Small intestine (tissue), 7 donors: ENCODE data around the gene AUH. TPM values are rescaled to one million over a fixed set of nuclear protein-coding genes. Genes with fewer than 3 reads are reported as not detected.

Experiments used
- DNase-seq, 2 donors: peaks; one replicate each; pipeline versions ENCODE4 v3.0.0 to v3.0.0-alpha.2; 2013
- FAIRE-seq: peaks from 2 replicates; lab custom pipeline; 2012; peaks lifted over from hg19 to GRCh38; lab: Jason Lieb, UNC
- H3K27ac ChIP-seq, 3 donors: one replicate each; pipeline ENCODE4 v1.5.1; 2013; ENCODE audit warnings: low read length in 2 of 3, mild to moderate bottlenecking in 2 of 3, control low read depth in 1 of 3, inconsistent platforms in 1 of 3, low read depth in 1 of 3, moderate library complexity in 1 of 3
- H3K27me3 ChIP-seq, 3 donors: one replicate each; pipeline ENCODE4 v1.6.1; 2013; ENCODE audit warnings: low read length in 3 of 3, inconsistent platforms in 1 of 3; ENCODE audit not compliant: control insufficient read depth in 3 of 3, insufficient read depth in 3 of 3
- H3K36me3 ChIP-seq, 3 donors: one replicate each; pipeline ENCODE4 v1.6.1; 2013; ENCODE audit warnings: low read length in 3 of 3, inconsistent platforms in 1 of 3, low read depth in 1 of 3, mild to moderate bottlenecking in 1 of 3, moderate library complexity in 1 of 3; ENCODE audit not compliant: control insufficient read depth in 3 of 3, insufficient read depth in 2 of 3
- H3K4me1 ChIP-seq, 3 donors: one replicate each; pipeline ENCODE4 v1.6.1; 2013; ENCODE audit warnings: low read length in 2 of 3, inconsistent platforms in 1 of 3, low read depth in 1 of 3, mild to moderate bottlenecking in 1 of 3, moderate library complexity in 1 of 3; ENCODE audit not compliant: control insufficient read depth in 3 of 3, insufficient read depth in 2 of 3
- H3K4me3 ChIP-seq, 3 donors: one replicate each; pipeline ENCODE4 v1.5.1; 2013; ENCODE audit warnings: low read length in 3 of 3, control low read depth in 1 of 3, inconsistent platforms in 1 of 3, low read depth in 1 of 3, mild to moderate bottlenecking in 1 of 3, moderate library complexity in 1 of 3
- H3K9me3 ChIP-seq, 2 donors: one replicate each; pipeline ENCODE4 v1.6.1; 2013; ENCODE audit warnings: low read depth in 1 of 2, low read length in 1 of 2; ENCODE audit not compliant: control insufficient read depth in 2 of 2, insufficient read depth in 1 of 2
- WGBS, 3 donors: extraction: QIAGEN DNeasy Blood & Tissue Kit; methylation state at CpG; one replicate each; pipeline ENCODE4 v1.1.7; 2013; 5-methylcytosine and 5-hydroxymethylcytosine counted together
- polyA plus RNA-seq, 4 donors: library from polyadenylated mRNA; stranded (reverse) in 3 of 4; unstranded in 1 of 4; fragments of 200-250 nt in 3 of 4; fragments of 120-200 nt in 1 of 4; gene quantifications; one replicate each; pipeline versions ENCODE4 v1.2.1 to v1.2.3, GENCODE V29; 2013
- donor health status: healthy with polysubstance abuse.
- donor health status: control.
- donor health status: control.
- donor health status: Bipolar disorder and iron deficiency.
- donor health status: healthy.

Gene AUH
- polyA plus RNA-seq, 4 donors: 16.9 to 51.4 (median 27.2) TPM

DNA sequence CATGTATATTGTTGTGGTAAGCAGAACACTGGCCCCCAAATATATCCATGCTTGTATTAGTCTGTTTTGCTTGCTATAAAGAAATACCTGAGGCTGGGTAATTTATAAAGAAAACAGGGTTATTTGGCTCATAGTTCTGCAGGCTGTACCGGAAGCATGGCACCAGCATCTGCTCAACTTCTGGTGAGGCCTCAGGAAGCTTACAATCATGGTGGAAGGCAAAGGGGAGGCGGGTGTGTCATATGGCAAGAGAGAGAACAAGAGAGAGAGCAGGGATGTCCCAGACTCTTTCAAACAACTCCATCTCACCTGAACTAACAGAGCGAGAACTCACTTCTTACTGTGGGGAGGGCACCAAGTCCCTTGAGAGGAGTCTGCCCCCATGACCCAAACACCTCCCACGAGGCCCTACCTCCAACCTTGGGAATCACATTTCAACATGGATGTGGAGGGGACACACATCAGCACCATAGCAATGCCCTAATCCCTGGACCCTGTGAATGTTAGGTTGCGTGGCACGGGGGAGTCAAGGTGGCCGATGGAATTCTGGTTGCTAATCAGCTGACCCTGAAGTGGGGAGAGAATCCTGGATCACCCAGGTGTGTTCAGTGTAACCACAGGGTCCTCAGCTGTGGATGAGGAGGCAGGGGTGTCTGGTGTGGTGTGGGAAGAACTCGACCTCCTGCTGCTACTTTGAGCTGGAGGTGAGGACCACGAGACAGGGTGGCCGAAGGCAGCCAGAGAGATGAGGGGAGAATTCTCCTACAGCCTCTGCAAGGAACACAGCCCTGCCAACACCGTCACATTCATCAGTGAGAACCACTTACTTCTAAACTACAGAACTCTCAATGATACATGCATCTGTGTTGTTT is 172.8 kb downstream of the AUH start:
- H3K36me3 ChIP-seq: no peaks in the 10 kb centered on the region
- DNase-seq (no peak), FAIRE-seq (no peak)
- WGBS, 3 donors: 94 to 97% (median 95%) methylated on average over 11 of the region's 11 CpGs
- H3K9me3 ChIP-seq: peaks cover 0 to 12% of the 10 kb centered on the region in 2 donors
- H3K4me1 ChIP-seq: peaks cover 0 to 49% (median 4%) of the 10 kb centered on the region in 3 donors
- H3K27ac ChIP-seq: no peak overlapping the region
- H3K4me3 ChIP-seq: no peak overlapping the region
- H3K27me3 ChIP-seq: no peaks in the 10 kb centered on the region

DNA sequence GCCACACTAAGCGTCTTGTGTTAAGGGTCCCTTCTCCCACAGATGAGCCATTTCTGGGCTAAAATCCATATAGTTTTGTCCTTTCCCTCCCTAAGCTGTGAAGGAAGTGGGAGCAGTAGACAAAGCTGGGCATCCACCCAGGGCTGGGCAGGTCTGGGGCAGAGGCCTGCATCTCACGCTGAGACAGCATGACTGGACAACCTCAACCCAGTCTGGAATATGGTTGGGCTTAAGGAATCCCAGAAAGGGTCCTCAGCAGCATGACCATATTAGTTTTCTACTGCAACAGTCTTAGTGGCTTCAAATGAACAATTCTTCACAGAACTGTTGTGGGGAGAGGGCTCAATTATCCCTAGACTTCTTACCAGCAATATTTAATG is 173.8 kb downstream of the AUH start:
- peaks cover 0 to 12% of the 10 kb centered on the region in 2 donors for H3K9me3 ChIP-seq
- WGBS, 3 donors: 72 to 95% (median 85%) methylated on average over 2 of the region's 2 CpGs
- no peak for DNase-seq
- H3K27me3 ChIP-seq: no peaks in the 10 kb centered on the region
- no peak overlapping the region for H3K27ac ChIP-seq
- no peak for FAIRE-seq
- H3K4me3 ChIP-seq: no peak overlapping the region
- H3K36me3 ChIP-seq: no peaks in the 10 kb centered on the region
- H3K4me1 ChIP-seq: peaks cover 0 to 41% (median 4%) of the 10 kb centered on the region in 3 donors

DNA sequence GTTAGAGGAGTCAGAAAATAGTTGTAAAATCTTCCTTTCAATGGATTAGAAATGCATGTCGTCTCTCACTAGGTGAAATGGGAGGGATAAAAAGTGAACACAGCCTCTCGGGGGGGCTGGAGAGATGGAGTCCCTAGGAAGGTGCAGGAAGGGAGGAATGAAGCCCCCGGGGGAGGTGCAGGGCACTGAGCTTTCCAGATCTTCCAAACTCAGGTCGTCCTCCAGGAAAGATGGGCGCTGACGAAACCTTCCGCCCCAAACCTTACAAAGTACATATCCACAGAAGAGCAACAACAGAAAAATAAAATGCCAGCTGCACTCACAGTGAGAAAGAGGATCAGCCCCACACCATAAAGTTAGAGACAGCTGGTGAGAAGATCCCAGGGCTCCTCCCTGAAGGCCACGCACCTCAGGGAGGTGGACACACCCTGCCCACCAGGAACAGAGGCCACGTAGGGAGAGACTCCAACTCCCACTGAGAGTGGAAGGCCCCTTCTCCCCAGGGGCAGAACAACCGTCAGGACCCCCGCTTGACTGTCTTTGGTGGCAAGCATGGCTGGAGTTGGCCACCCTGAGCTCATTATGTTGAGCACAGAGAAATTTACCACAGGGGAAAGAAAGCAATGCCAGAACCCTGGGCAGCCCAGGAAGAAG is 174.3 kb downstream of the AUH start:
- FAIRE-seq: no peak
- Histone ChIP-seq H3K4me1 (peaks cover 0 to 41% (median 4%) of the 10 kb centered on the region in 3 donors), H3K27me3 (no peaks in the 10 kb centered on the region), H3K36me3 (no peaks in the 10 kb centered on the region), H3K4me3 (no peak overlapping the region), H3K27ac (no peak overlapping the region), H3K9me3 (peaks cover 0 to 12% of the 10 kb centered on the region in 2 donors)
- DNase-seq: no peak
- WGBS, 3 donors: 91 to 92% (median 91%) methylated on average over 11 of the region's 11 CpGs

DNA sequence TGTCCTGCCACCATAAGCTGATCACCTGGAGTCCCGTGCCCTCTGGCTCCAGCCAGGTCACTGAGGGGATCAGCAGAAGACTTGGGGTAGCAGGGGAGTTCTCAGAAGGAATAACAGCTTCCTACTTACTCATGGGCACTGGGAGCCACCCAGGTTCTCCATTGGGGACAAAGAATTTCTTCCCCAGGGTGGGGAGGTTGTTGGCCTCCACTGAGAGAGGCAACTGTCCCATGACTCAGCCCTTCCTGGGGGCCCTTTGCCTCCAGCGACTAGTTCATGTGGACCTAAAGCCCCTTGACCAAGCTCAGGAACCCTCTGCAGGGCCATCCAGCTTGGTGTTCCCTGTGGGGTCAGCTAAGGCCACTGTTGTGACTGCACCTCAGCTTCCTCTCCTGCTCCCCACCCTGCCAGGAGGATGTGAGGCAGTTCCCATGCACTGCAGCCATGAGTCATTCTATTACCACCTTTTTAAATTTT is 175.0 kb downstream of the AUH start:
- H3K4me3 ChIP-seq: no peak overlapping the region
- WGBS, 3 donors: 73 to 86% (median 80%) methylated on average over 2 of the region's 2 CpGs
- DNase-seq (peak in 1 of 2 donors; percentile 41), FAIRE-seq (no peak)
- peaks cover 0 to 33% (median 0%) of the 10 kb centered on the region in 3 donors for H3K4me1 ChIP-seq
- no peak overlapping the region for H3K27ac ChIP-seq
- H3K36me3 ChIP-seq: no peaks in the 10 kb centered on the region
- peaks cover 0 to 12% of the 10 kb centered on the region in 2 donors for H3K9me3 ChIP-seq
- H3K27me3 ChIP-seq: no peaks in the 10 kb centered on the region

DNA sequence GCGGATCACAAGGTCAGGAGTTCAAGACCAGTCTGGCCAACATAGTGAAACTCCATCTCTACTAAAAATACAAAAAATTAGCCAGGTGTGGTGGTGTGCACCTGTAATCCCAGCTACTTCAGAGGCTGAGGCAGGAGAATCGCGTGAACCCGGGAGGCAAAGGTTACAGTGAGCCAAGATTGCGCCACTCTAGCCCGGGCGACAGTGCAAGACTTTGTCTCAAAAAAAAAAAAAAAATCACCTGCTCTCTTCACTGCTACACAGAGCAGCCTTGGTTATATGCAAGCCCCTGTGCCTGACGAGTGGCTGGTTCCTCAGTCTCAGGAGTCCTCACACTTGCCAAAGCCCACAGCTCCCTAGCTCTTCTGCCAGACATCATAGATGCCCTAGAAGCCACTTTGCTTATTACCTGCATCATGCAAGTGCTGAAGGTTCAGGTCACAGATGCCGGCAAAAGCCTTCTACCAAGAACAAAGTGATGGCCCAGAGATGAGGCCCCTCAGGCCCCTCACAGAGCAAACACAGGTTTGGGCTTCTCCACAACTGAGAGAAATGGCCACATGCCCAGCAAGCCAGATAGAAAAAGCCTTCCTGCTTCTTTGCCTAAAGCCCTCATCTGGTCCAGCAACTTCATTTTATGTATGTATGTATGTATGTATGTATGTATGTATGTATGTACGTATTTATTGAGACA is 176.4 kb downstream of the AUH start:
- Histone ChIP-seq H3K9me3 (peaks cover 0 to 12% of the 10 kb centered on the region in 2 donors), H3K27ac (no peak overlapping the region), H3K4me3 (no peak overlapping the region), H3K27me3 (no peaks in the 10 kb centered on the region), H3K4me1 (peaks cover 0 to 24% (median 0%) of the 10 kb centered on the region in 3 donors), H3K36me3 (no peaks in the 10 kb centered on the region)
- 53 to 82% (median 56%) methylated on average over 10 of the region's 10 CpGs for WGBS, 3 donors
- DNase-seq (peak in 1 of 2 donors; percentile 64), FAIRE-seq (no peak)

DNA sequence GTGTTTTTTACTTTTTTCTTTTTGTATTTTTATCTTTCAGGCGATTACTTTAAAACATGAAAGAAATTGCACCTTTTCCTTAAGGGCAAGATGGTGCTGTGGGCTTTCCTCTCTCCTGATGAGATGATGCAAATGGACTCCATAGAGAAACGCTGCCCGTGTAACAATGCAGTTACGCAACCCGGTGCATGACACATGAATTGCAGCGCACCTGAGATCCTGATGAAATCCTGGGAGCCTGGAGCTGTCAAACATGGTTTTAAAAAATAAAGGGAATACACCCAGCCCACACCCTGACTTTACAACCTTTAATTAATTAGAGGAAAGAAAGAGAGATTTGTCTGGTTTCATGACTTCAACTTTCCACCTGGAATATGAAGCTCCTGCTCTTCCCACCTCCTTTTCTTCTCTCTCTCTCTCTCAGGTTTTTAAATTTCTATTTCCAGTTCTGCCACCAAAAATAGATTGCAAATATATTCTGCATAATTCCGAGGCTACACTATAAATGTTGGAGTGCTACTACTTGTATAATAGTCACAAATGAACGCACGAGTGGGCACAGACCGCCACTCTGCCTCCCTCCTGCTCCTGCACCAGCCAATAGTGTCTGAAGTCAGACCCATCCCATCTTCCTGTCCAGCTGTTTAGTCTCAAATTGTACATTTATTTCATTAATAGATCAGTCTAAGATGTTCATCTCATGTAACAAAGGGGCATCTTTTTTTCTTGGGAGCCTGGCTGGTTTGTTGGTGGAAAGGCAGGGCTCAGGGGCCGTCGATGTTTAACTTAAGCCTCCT is 179.1 kb downstream of the AUH start:
- no peaks in the 10 kb centered on the region for H3K36me3 ChIP-seq
- H3K9me3 ChIP-seq: peaks cover 0 to 7% of the 10 kb centered on the region in 2 donors
- FAIRE-seq: no peak
- H3K27ac ChIP-seq: no peak overlapping the region
- H3K4me1 ChIP-seq: peaks cover 0 to 24% (median 0%) of the 10 kb centered on the region in 3 donors
- WGBS, 3 donors: 62 to 71% (median 63%) methylated on average over 12 of the region's 12 CpGs
- peak; percentile 66 to 86 for DNase-seq
- no peaks in the 10 kb centered on the region for H3K27me3 ChIP-seq
- H3K4me3 ChIP-seq: no peak overlapping the region

DNA sequence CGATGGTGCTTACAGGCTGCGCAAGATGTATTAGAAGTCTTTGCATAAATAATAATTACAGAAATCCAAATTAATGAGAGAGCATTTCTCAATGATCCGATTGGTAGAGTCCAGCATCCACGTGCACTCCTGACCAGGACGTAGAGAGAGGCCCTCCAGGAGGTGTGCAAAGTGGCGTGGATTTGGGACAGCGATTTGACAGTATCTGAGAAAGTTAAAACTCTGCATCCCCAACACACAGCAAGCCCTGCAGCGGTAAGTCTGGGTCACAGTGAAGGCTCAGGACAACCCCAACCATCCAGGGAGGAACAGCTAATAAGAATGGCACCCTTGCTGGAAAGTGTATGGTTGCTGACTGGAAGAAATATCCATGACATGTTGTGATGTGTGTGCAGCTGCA is 180.2 kb downstream of the AUH start:
- Histone ChIP-seq H3K27me3 (no peaks in the 10 kb centered on the region), H3K9me3 (peaks cover 0 to 7% of the 10 kb centered on the region in 2 donors), H3K36me3 (no peaks in the 10 kb centered on the region), H3K27ac (no peak overlapping the region), H3K4me1 (peaks cover 0 to 13% (median 0%) of the 10 kb centered on the region in 3 donors), H3K4me3 (no peak overlapping the region)
- WGBS, 3 donors: 84 to 88% (median 87%) methylated on average over 8 of the region's 8 CpGs
- DNase-seq (no peak), FAIRE-seq (no peak)
